IPS DF 6.9 (cell line): Measurements from ENCODE around the gene BHLHA9.

Source experiments
- DNase-seq: peaks from one replicate; pipeline ENCODE4 v3.0.0-alpha.2; 2013; ENCODE audit warnings: low read depth, low spot score
- H3K27ac ChIP-seq: one replicate; pipeline ENCODE4 v1.5.1; 2013; ENCODE audit warnings: low read length, control low read depth
- H3K27me3 ChIP-seq: 2 replicates; pipeline ENCODE4 v1.6.1; 2013; ENCODE audit warnings: mild to moderate bottlenecking, low read length; ENCODE audit not compliant: control insufficient read depth, insufficient read depth
- H3K36me3 ChIP-seq: 2 replicates; pipeline ENCODE4 v1.6.1; 2013; ENCODE audit warnings: low read length; ENCODE audit not compliant: control insufficient read depth, insufficient read depth
- H3K4me1 ChIP-seq: 2 replicates; pipeline ENCODE4 v1.6.1; 2013; ENCODE audit warnings: low read length; ENCODE audit not compliant: control insufficient read depth, insufficient read depth
- H3K4me3 ChIP-seq: 2 replicates; pipeline ENCODE4 v1.5.1; 2013; ENCODE audit warnings: mild to moderate bottlenecking, low read length
- H3K9me3 ChIP-seq: 2 replicates; pipeline ENCODE4 v1.6.1; 2013; ENCODE audit warnings: low read length, inconsistent platforms; ENCODE audit not compliant: control insufficient read depth, insufficient read depth
- WGBS: extraction: QIAGEN DNeasy Blood & Tissue Kit; methylation state at CpG from one replicate; pipeline ENCODE4 v1.1.7; 2013; ENCODE audit warnings: mixed read lengths, missing lambda C conversion rate; ENCODE audit not compliant: insufficient read length, insufficient coverage; 5-methylcytosine and 5-hydroxymethylcytosine counted together

Gene BHLHA9

GRCh38 chr17:1274245-1274608 is 4.0 kb downstream of the BHLHA9 start:
- no peak for DNase-seq
- H3K4me1 ChIP-seq = no peaks in the 10 kb centered on the region
- no peaks in the 10 kb centered on the region for H3K9me3 ChIP-seq
- no peaks in the 10 kb centered on the region for H3K27me3 ChIP-seq
- H3K4me3 ChIP-seq = no peak overlapping the region
- WGBS = no CpG with 5 or more reads among the region's 6 CpGs
- H3K36me3 ChIP-seq = no peaks in the 10 kb centered on the region; the same call in 1 of the 2 replicates
- no peak overlapping the region for H3K27ac ChIP-seq

- WGBS = 100% methylated on average over 4 of the region's 10 CpGs
- DNase-seq = no peak
- no peaks in the 10 kb centered on the region; the same call in 1 of the 2 replicates for H3K4me1 ChIP-seq
- no peaks in the 10 kb centered on the region; the same call in 1 of the 2 replicates for H3K36me3 ChIP-seq
- H3K4me3 ChIP-seq = no peak overlapping the region
- H3K27ac ChIP-seq = no peak overlapping the region
- no peaks in the 10 kb centered on the region for H3K9me3 ChIP-seq
- H3K27me3 ChIP-seq = no peaks in the 10 kb centered on the region
These were observed 5.1 kb downstream of the BHLHA9 start for GRCh38 chr17:1275205-1275961.

- DNase-seq = no peak
- no peaks in the 10 kb centered on the region for H3K36me3 ChIP-seq
- no peaks in the 10 kb centered on the region for H3K27me3 ChIP-seq
- no peak overlapping the region for H3K27ac ChIP-seq
- no peaks in the 10 kb centered on the region; the same call in 1 of the 2 replicates for H3K4me1 ChIP-seq
- H3K4me3 ChIP-seq = no peak overlapping the region
- no CpG with 5 or more reads among the region's 28 CpGs for WGBS
- no peaks in the 10 kb centered on the region for H3K9me3 ChIP-seq
These were observed 5.9 kb downstream of the BHLHA9 start for GRCh38 chr17:1275962-1276736.

GRCh38 chr17:1280652-1281051 is 10.4 kb downstream of the BHLHA9 start:
- no peaks in the 10 kb centered on the region for H3K9me3 ChIP-seq
- WGBS = no CpG with 5 or more reads among the region's 23 CpGs
- H3K4me3 ChIP-seq = no peak overlapping the region
- no peaks in the 10 kb centered on the region for H3K36me3 ChIP-seq
- no peaks in the 10 kb centered on the region for H3K27me3 ChIP-seq
- no peak for DNase-seq
- no peak overlapping the region for H3K27ac ChIP-seq
- no peaks in the 10 kb centered on the region; the same call in 1 of the 2 replicates for H3K4me1 ChIP-seq

GRCh38 chr17:1286379-1287106 is 16.3 kb downstream of the BHLHA9 start:
- Histone ChIP-seq H3K9me3 (no peaks in the 10 kb centered on the region), H3K4me3 (no peak overlapping the region), H3K4me1 (no peaks in the 10 kb centered on the region), H3K36me3 (no peaks in the 10 kb centered on the region), H3K27ac (no peak overlapping the region), H3K27me3 (no peaks in the 10 kb centered on the region)
- no peak for DNase-seq
- no CpG with 5 or more reads among the region's 19 CpGs for WGBS

- Histone ChIP-seq H3K4me3 (no peak overlapping the region), H3K9me3 (no peaks in the 10 kb centered on the region), H3K27ac (no peak overlapping the region), H3K36me3 (no peaks in the 10 kb centered on the region), H3K27me3 (no peaks in the 10 kb centered on the region), H3K4me1 (no peaks in the 10 kb centered on the region)
- no CpG with 5 or more reads among the region's 11 CpGs for WGBS
- no peak for DNase-seq
These were observed 19.5 kb downstream of the BHLHA9 start for GRCh38 chr17:1289695-1290094.

GRCh38 chr17:1290676-1291075 is 20.4 kb downstream of the BHLHA9 start:
- DNase-seq = no peak
- H3K4me3 ChIP-seq = no peak overlapping the region
- H3K27ac ChIP-seq = no peak overlapping the region
- H3K36me3 ChIP-seq = no peaks in the 10 kb centered on the region
- no peaks in the 10 kb centered on the region for H3K27me3 ChIP-seq
- H3K4me1 ChIP-seq = no peaks in the 10 kb centered on the region
- no CpG with 5 or more reads among the region's 13 CpGs for WGBS
- H3K9me3 ChIP-seq = no peaks in the 10 kb centered on the region

GRCh38 chr17:1294157-1294717 is 24.0 kb downstream of the BHLHA9 start:
- no CpG with 5 or more reads among the region's 12 CpGs for WGBS
- H3K36me3 ChIP-seq = no peaks in the 10 kb centered on the region
- H3K27me3 ChIP-seq = no peaks in the 10 kb centered on the region
- H3K27ac ChIP-seq = no peak overlapping the region
- H3K4me1 ChIP-seq = 0 out of 2 replicates have a peak, but pooled peaks cover 1% of the 10 kb centered on the region
- DNase-seq = no peak
- H3K9me3 ChIP-seq = no peaks in the 10 kb centered on the region
- no peak overlapping the region for H3K4me3 ChIP-seq

GRCh38 chr17:1298606-1299005 is 28.4 kb downstream of the BHLHA9 start:
- Histone ChIP-seq H3K4me3 (no peak overlapping the region), H3K9me3 (no peaks in the 10 kb centered on the region), H3K27me3 (no peaks in the 10 kb centered on the region), H3K27ac (no peak overlapping the region), H3K4me1 (0 out of 2 replicates have a peak, but pooled peaks cover 1% of the 10 kb centered on the region), H3K36me3 (no peaks in the 10 kb centered on the region)
- WGBS = no CpG with 5 or more reads among the region's 24 CpGs
- no peak for DNase-seq
